ENCODE measurements around the gene NDUFS3.
"Not testable (repeated sequence)": the region's sequence is repeated elsewhere in the genome, so short reads cannot be mapped to it uniquely, and the experiment has no call there.

The NDUFS3 gene

DNA sequence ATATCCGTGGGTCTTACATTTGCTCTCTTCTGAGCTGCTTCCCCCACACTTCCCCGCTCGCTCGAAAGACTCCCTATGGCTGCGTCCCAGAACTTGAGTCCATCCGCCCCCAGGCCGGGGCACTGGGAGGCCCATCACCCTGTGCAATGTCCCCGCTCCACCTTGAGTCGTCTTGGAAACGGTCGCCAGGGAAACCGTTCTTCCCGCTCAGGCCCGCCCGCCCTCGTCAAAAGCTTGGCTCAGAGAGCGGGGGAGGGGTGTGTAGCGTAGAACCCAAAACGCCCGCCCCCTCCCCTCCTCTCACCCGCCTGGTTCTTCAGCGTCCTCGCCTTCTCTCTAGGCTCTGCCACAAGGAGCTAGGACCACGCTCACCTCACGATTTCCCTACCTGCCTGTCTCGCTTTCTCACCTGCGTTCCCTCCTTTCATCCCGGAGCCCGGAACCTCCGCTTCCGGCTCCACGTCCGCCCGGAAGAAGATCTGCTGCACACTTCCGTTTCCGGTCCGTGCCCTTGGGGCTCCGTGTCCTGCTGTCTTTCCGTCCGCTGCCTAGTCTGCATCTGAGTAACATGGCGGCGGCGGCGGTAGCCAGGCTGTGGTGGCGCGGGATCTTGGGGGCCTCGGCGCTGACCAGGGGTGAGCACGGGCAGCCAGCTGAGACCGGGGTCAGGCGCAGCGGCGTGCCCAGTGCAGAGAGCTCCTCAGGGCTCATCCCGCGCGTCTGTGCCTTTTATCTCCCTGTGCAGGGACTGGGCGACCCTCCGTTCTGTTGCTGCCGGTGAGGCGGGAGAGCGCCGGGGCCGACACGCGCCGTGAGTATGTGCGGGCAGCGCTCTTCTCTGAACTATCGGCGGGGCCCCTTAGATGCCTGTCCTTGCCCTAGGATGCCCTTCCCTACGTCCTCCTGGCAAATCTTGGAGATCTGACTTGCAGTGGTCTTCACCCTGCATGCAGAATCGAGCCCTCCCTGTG lies at the start of gene NDUFS3, which contains the start of gene KBTBD4:
NDUFS3 (plus strand) TSS at position 551 of the 971 bp plus-strand sequence; CDS start at position 569, 18 bp downstream.
KBTBD4 (minus strand) TSS at position 447 of the 971 bp plus-strand sequence; CDS start at position 428, 19 bp downstream.
- DNase-seq (ENCODE audit: low spot score), result peak; percentile 91
- no peak for TF ChIP-seq CTCF (IDR thresholded peaks at IDR 0.05; ENCODE audit: extremely low read depth, missing control alignments)

DNA sequence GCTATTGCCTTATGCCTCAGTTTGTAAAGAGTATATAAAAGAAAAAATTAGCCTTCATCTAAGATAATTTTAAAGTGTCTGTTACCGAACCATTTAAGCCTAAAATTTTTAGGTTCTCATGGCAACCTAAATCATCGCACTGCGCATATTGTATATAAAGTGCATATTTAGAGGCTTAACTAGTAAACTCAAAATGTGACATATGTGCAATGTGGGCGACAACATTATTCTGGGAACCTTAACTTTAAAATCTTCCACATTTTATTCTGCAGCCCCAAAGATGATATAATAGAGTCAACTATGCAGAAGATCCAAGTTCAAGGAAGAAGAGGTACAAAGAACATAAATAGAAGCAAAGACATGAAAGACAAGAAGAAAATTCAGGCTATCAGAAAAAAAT lies 48.9 kb upstream of the NDUFS3 start:
- TF ChIP-seq CTCF (IDR thresholded peaks at IDR 0.05; ENCODE audit: extremely low read depth, missing control alignments), result no peak
- no peak for DNase-seq (ENCODE audit: low spot score)

DNA sequence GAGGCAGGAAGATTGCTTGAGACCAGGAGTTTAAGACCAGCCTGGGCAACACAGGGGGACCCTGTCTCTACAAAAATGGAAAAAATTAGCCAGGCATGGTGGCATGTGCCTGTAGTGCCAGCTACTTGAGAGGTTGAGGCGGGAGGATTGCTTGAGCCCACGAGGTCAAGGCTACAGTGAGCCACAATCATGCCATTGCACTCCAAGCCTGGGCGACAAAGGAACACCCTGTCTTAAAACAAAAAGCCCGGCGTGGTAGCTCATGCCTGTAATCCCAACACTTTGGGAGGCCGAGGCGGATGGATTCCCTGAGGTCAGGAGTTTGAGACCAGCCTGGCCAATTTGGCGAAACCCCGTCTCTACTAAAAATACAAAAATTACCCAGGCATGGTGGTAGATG lies 48.2 kb upstream of the NDUFS3 start:
- not testable (repeated sequence) for DNase-seq (ENCODE audit: low spot score)

- no peak for DNase-seq (ENCODE audit: low spot score)
- TF ChIP-seq CTCF (IDR thresholded peaks at IDR 0.05; ENCODE audit: extremely low read depth, missing control alignments), result no peak
These were observed 47.2 kb upstream of the NDUFS3 start for GRCh38 chr11:47531666-47532065.

GRCh38 chr11:47532597-47533213 lies 46.2 kb upstream of the NDUFS3 start:
- no peak for TF ChIP-seq CTCF (IDR thresholded peaks at IDR 0.05; ENCODE audit: extremely low read depth, missing control alignments)
- no peak for DNase-seq (ENCODE audit: low spot score)

GRCh38 chr11:47533690-47534151 lies 45.2 kb upstream of the NDUFS3 start:
- no peak for DNase-seq (ENCODE audit: low spot score)
- TF ChIP-seq CTCF (IDR thresholded peaks at IDR 0.05; ENCODE audit: extremely low read depth, missing control alignments), result no peak

DNA sequence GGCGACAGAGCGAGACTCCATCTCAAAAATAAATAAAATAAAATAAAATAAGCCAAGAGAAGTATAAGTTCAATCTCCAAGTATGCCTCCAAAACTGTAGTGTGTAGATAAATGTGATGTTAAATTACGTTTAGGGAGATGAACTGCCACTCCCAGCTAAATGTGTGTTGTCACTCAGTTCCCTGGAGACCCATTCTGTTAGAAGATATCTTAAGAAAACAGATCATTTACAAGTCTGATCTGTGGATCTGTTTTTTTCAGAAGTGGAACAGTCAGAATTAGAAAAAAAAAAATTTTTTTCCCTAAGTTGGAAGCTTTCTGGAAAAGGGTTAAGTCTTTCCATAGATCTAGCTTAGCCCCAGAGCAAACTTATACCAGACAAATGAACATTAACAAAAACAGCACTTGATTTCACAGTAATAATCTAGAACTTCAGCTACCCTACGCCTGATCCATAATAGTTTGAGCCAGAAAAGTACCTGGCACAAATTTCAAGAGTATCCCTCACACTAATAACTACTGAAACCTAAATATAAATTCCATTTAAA lies 44.1 kb upstream of the NDUFS3 start:
- no peak for TF ChIP-seq CTCF (IDR thresholded peaks at IDR 0.05; ENCODE audit: extremely low read depth, missing control alignments)
- DNase-seq (ENCODE audit: low spot score), result no peak
